Neural progenitor cell (in vitro differentiated cells): ENCODE results near the gene KCNB1. TPM values are rescaled to one million over a fixed set of nuclear protein-coding genes. Genes with fewer than 3 reads are reported as not detected.

Experiments
- DNase-seq: peaks from one replicate; pipeline ENCODE4 v3.0.0-alpha.2; 2016; ENCODE audit warnings: low spot score
- H2AFZ ChIP-seq: fragments of 200-600 bp; sonication (generic); replicated peaks from 2 replicates; pipeline ENCODE4 v1.6.1; 2016; ENCODE audit warnings: antibody characterized with exemption
- H3F3A ChIP-seq: fragments of 200-600 bp; sonication (generic); 2 replicates; pipeline ENCODE4 v1.6.1; 2016; ENCODE audit warnings: antibody characterized with exemption, low read depth
- H3K27ac ChIP-seq: fragments of 200-600 bp; sonication (generic); 2 replicates; pipeline ENCODE4 v1.5.1; 2016; ENCODE audit warnings: mild to moderate bottlenecking
- H3K27me3 ChIP-seq: fragments of 200-600 bp; sonication (generic); 2 replicates; pipeline ENCODE4 v1.6.1; 2016; ENCODE audit warnings: mild to moderate bottlenecking, moderate library complexity
- H3K36me3 ChIP-seq: fragments of 200-600 bp; sonication (generic); 2 replicates; pipeline ENCODE4 v1.5.1; 2016
- H3K4me1 ChIP-seq: fragments of 200-600 bp; sonication (generic); 2 replicates; pipeline ENCODE4 v1.6.1; 2016; ENCODE audit warnings: mixed run types
- H3K4me2 ChIP-seq: fragments of 200-600 bp; sonication (generic); 2 replicates; pipeline ENCODE4 v1.6.1; 2016
- H3K4me3 ChIP-seq: fragments of 200-600 bp; sonication (generic); 2 replicates; pipeline ENCODE4 v1.5.1; 2016
- H3K79me2 ChIP-seq: fragments of 200-600 bp; sonication (generic); 2 replicates; pipeline ENCODE4 v1.6.1; 2016; ENCODE audit warnings: low read depth
- H3K9ac ChIP-seq: fragments of 200-600 bp; sonication (generic); 2 replicates; pipeline ENCODE4 v1.6.1; 2016
- H3K9me3 ChIP-seq: fragments of 200-600 bp; sonication (generic); 2 replicates; pipeline ENCODE4 v1.5.1; 2016; ENCODE audit warnings: low read depth
- H4K20me1 ChIP-seq: fragments of 200-600 bp; sonication (generic); 2 replicates; pipeline ENCODE4 v1.6.1; 2016; ENCODE audit warnings: low read depth
- H3K27ac Mint-ChIP-seq: 3 replicates; pipeline ENCODE4 v1.8.0; 2021; ENCODE audit warnings: mixed read lengths
- H3K27me3 Mint-ChIP-seq: 2 replicates; pipeline ENCODE4 v1.8.0; 2022; ENCODE audit warnings: low read depth, mild to moderate bottlenecking, inconsistent platforms, moderate library complexity, mixed read lengths; ENCODE audit not compliant: insufficient read depth
- H3K36me3 Mint-ChIP-seq: 3 replicates; pipeline ENCODE4 v1.8.0; 2021; ENCODE audit warnings: mixed read lengths
- H3K4me1 Mint-ChIP-seq: 3 replicates; pipeline ENCODE4 v1.8.0; 2021; ENCODE audit warnings: mixed read lengths
- H3K4me3 Mint-ChIP-seq: 3 replicates; pipeline ENCODE4 v1.8.0; 2021; ENCODE audit warnings: mild to moderate bottlenecking, moderate library complexity, mixed read lengths
- H3K9me3 Mint-ChIP-seq: 3 replicates; pipeline ENCODE4 v1.8.0; 2020; ENCODE audit warnings: mixed read lengths
- CTCF ChIP-seq: fragments of 200-600 bp; sonication (generic); IDR thresholded peaks from 2 replicates; pipeline ENCODE4 v1.5.1; 2017; ENCODE audit warnings: antibody characterized with exemption, mild to moderate bottlenecking
- EZH2 ChIP-seq: fragments of 200-600 bp; sonication (generic); IDR thresholded peaks from 2 replicates; pipeline ENCODE4 v1.6.1; 2017; ENCODE audit warnings: antibody characterized with exemption, mild to moderate bottlenecking, moderate library complexity
- EZH2phosphoT487 ChIP-seq: fragments of 200-600 bp; sonication (generic); IDR thresholded peaks from 2 replicates; pipeline ENCODE4 v1.6.1; 2017; ENCODE audit warnings: antibody characterized with exemption
- total RNA-seq: library from RNA; depleted of rRNA; stranded (reverse); fragments of >200 nt; gene quantifications from 2 replicates; pipeline ENCODE4 v1.2.3, GENCODE V29; 2015; ENCODE audit warnings: low replicate concordance

The KCNB1 gene
- total RNA-seq, 1 donor from 2014 or later: 0.97 TPM

- Mint-ChIP-seq H3K9me3 (no peaks in the 10 kb centered on the region), H3K4me1 (no peaks in the 10 kb centered on the region), H3K27me3 (peaks cover 2% of the 10 kb centered on the region), H3K4me3 (no peak overlapping the region), H3K36me3 (no peaks in the 10 kb centered on the region), H3K27ac (no peak overlapping the region)
- Histone ChIP-seq H3K9ac (no peak overlapping the region), H3K4me1 (no peaks in the 10 kb centered on the region), H3K27ac (no peak overlapping the region), H2AFZ (no peak overlapping the region), H3F3A (no peaks in the 10 kb centered on the region), H3K79me2 (no peaks in the 10 kb centered on the region), H3K4me3 (no peak overlapping the region), H3K27me3 (no peaks in the 10 kb centered on the region), H3K4me2 (no peak overlapping the region), H4K20me1 (no peaks in the 10 kb centered on the region), H3K9me3 (no peaks in the 10 kb centered on the region), H3K36me3 (no peaks in the 10 kb centered on the region)
- no peak for DNase-seq
- TF ChIP-seq EZH2 (no peak), EZH2phosphoT487 (no peak), CTCF (no peak)
These were observed 49.1 kb downstream of the KCNB1 start for GRCh38 chr20:49433333-49433732.

- Mint-ChIP-seq H3K4me3 (no peak overlapping the region), H3K9me3 (no peaks in the 10 kb centered on the region), H3K27ac (no peak overlapping the region), H3K36me3 (no peaks in the 10 kb centered on the region), H3K27me3 (peaks cover 2% of the 10 kb centered on the region), H3K4me1 (no peaks in the 10 kb centered on the region)
- Histone ChIP-seq H3K9me3 (no peaks in the 10 kb centered on the region), H3K9ac (no peak overlapping the region), H3K27ac (no peak overlapping the region), H2AFZ (no peak overlapping the region), H4K20me1 (no peaks in the 10 kb centered on the region), H3K4me2 (no peak overlapping the region), H3K79me2 (no peaks in the 10 kb centered on the region), H3K27me3 (no peaks in the 10 kb centered on the region), H3K4me3 (no peak overlapping the region), H3K36me3 (no peaks in the 10 kb centered on the region), H3K4me1 (no peaks in the 10 kb centered on the region), H3F3A (no peaks in the 10 kb centered on the region)
- DNase-seq: no peak
- TF ChIP-seq EZH2phosphoT487 (no peak), EZH2 (no peak)
These were observed 49.9 kb downstream of the KCNB1 start for GRCh38 chr20:49432550-49432949.

- Histone ChIP-seq H3K9me3 (no peaks in the 10 kb centered on the region), H3F3A (no peaks in the 10 kb centered on the region), H2AFZ (no peak overlapping the region), H3K36me3 (no peaks in the 10 kb centered on the region), H3K4me1 (no peaks in the 10 kb centered on the region), H3K4me3 (no peak overlapping the region), H3K4me2 (no peak overlapping the region), H3K27ac (no peak overlapping the region), H3K79me2 (no peaks in the 10 kb centered on the region), H3K9ac (no peak overlapping the region), H3K27me3 (no peaks in the 10 kb centered on the region), H4K20me1 (no peaks in the 10 kb centered on the region)
- no peaks in the 10 kb centered on the region for H3K9me3 Mint-ChIP-seq
- no peak overlapping the region for H3K27ac Mint-ChIP-seq
- no peaks in the 10 kb centered on the region for H3K36me3 Mint-ChIP-seq
- peaks cover 4% of the 10 kb centered on the region for H3K27me3 Mint-ChIP-seq
- H3K4me3 Mint-ChIP-seq: no peak overlapping the region
- no peaks in the 10 kb centered on the region for H3K4me1 Mint-ChIP-seq
- no peak for DNase-seq
- no peak for TF ChIP-seq EZH2phosphoT487
- TF ChIP-seq EZH2: no peak
- TF ChIP-seq CTCF: no peak
These were observed 51.1 kb downstream of the KCNB1 start for GRCh38 chr20:49431329-49431728.

- Mint-ChIP-seq H3K4me3 (no peak overlapping the region), H3K36me3 (no peaks in the 10 kb centered on the region), H3K27ac (no peak overlapping the region), H3K27me3 (peaks cover 4% of the 10 kb centered on the region), H3K4me1 (no peaks in the 10 kb centered on the region), H3K9me3 (no peaks in the 10 kb centered on the region)
- DNase-seq: no peak
- H3K9me3 ChIP-seq: no peaks in the 10 kb centered on the region
- H3K4me1 ChIP-seq: no peaks in the 10 kb centered on the region
- no peak overlapping the region for H3K9ac ChIP-seq
- H3K79me2 ChIP-seq: no peaks in the 10 kb centered on the region
- no peaks in the 10 kb centered on the region for H4K20me1 ChIP-seq
- no peak overlapping the region for H3K4me3 ChIP-seq
- no peak for TF ChIP-seq EZH2
- no peak for TF ChIP-seq CTCF
- no peak overlapping the region for H3K27ac ChIP-seq
- H2AFZ ChIP-seq: no peak overlapping the region
- H3K4me2 ChIP-seq: no peak overlapping the region
- no peaks in the 10 kb centered on the region for H3F3A ChIP-seq
- no peaks in the 10 kb centered on the region for H3K36me3 ChIP-seq
- H3K27me3 ChIP-seq: no peaks in the 10 kb centered on the region
These were observed 52.1 kb downstream of the KCNB1 start for GRCh38 chr20:49430320-49430719.
